ENCODE results near the gene MAU2.

DNA sequence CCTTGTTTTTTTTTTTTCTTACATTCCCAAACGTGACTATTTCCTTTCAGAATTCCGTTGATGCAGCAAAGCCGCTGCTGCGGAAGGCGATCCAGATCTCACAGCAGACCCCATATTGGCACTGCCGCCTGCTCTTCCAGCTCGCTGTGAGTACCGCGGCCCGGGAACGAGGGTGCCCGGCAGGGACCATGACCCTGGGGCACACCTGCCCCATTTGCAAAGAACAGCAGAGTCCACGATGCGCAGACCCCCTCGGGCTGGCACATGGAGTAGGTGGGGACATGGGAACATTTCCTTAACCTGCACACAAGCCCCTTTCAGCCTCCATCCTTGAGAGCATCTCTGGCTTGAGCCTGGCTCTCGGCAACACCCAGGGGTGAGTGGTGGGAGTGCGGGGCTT, 16.5 kb downstream of the MAU2 start:
- TF ChIP-seq POLR2A (IDR thresholded peaks at IDR 0.05; ENCODE audit: low read depth, low read length): no peak
- TF ChIP-seq TAF1 (IDR thresholded peaks at IDR 0.05; ENCODE audit: low read depth, low read length): no peak

All from GM12891 (cell line).